Measurements from ENCODE around the gene KIF26B.
"Not testable (repeated sequence)": the region's sequence is repeated elsewhere in the genome, so short reads cannot be mapped to it uniquely, and the experiment has no call there.

Gene KIF26B

GRCh38 chr1:245397771-245398170 is 243.0 kb downstream of the KIF26B start:
- FAIRE-seq, result no peak

- no peak for FAIRE-seq
Observed at GRCh38 chr1:245398180-245398579, 243.4 kb downstream of the KIF26B start.

- no peak for FAIRE-seq
Observed at GRCh38 chr1:245401881-245402587, 247.2 kb downstream of the KIF26B start.

GRCh38 chr1:245402998-245403397 is 248.2 kb downstream of the KIF26B start:
- not testable (repeated sequence) for FAIRE-seq

GRCh38 chr1:245404527-245404926 is 249.7 kb downstream of the KIF26B start:
- no peak for FAIRE-seq

GRCh38 chr1:245404952-245405351 is 250.2 kb downstream of the KIF26B start:
- no peak for FAIRE-seq

- FAIRE-seq, result no peak
Observed at GRCh38 chr1:245406426-245406825, 251.6 kb downstream of the KIF26B start.

GRCh38 chr1:245407983-245408382 is 253.2 kb downstream of the KIF26B start:
- FAIRE-seq, result no peak

GRCh38 chr1:245409341-245410195 is 254.8 kb downstream of the KIF26B start:
- FAIRE-seq, result no peak

- FAIRE-seq, result no peak
Observed at GRCh38 chr1:245411245-245412036, 256.7 kb downstream of the KIF26B start.

- no peak for FAIRE-seq
Observed at GRCh38 chr1:245412306-245412705, 257.5 kb downstream of the KIF26B start.

GRCh38 chr1:245416781-245417180 is 262.0 kb downstream of the KIF26B start:
- no peak for FAIRE-seq

- FAIRE-seq, result no peak
Observed at GRCh38 chr1:245418077-245418476, 263.3 kb downstream of the KIF26B start.

- no peak for FAIRE-seq
Observed at GRCh38 chr1:245419461-245419978, 264.7 kb downstream of the KIF26B start.

GRCh38 chr1:245419989-245420388 is 265.2 kb downstream of the KIF26B start:
- no peak for FAIRE-seq

GRCh38 chr1:245420926-245421325 is 266.1 kb downstream of the KIF26B start:
- no peak for FAIRE-seq

- FAIRE-seq, result no peak
Observed at GRCh38 chr1:245428681-245429080, 273.9 kb downstream of the KIF26B start.

GRCh38 chr1:245431706-245432105 is 276.9 kb downstream of the KIF26B start:
- FAIRE-seq, result no peak

GRCh38 chr1:245432228-245432875 is 277.6 kb downstream of the KIF26B start:
- no peak for FAIRE-seq

- FAIRE-seq, result no peak
Observed at GRCh38 chr1:245433561-245433960, 278.8 kb downstream of the KIF26B start.

GRCh38 chr1:245434280-245434679 is 279.5 kb downstream of the KIF26B start:
- no peak for FAIRE-seq

GRCh38 chr1:245436407-245436806 is 281.6 kb downstream of the KIF26B start:
- no peak for FAIRE-seq

All from endometrium (tissue), 2 donors.